ENCODE results near the gene SERINC3. TPM values are rescaled to one million over a fixed set of nuclear protein-coding genes. Genes with fewer than 3 reads are reported as not detected.

The SERINC3 gene
- polyA plus RNA-seq, 1 experiment = 333 TPM

GRCh38 chr20:44448753-44449546 is 72.9 kb downstream of the SERINC3 start:
- DNase-seq (ENCODE audit: low read depth) = no peak
- POLR2A ChIA-PET = no interaction called here
- Histone ChIP-seq H3K27me3 (ENCODE audit: control insufficient read depth, insufficient read depth, low read length) (0 out of 2 replicates have a peak, but pooled peaks cover 5% of the 10 kb centered on the region), H3K36me3 (ENCODE audit: control insufficient read depth, insufficient read depth, low read length) (no peaks in the 10 kb centered on the region), H3K4me3 (ENCODE audit: low read depth, low read length) (no peak overlapping the region)
- CTCF ChIA-PET = interaction anchor here (1.3 kb wide), 1 partner anchor 11 kb away, joined by 4 read pairs; no protein-coding TSS in a partner anchor
- 0 out of 2 replicates have a peak, but pooled peaks have one; percentile 29 for TF ChIP-seq CTCF (IDR thresholded peaks at IDR 0.05; ENCODE audit: insufficient read depth, low read depth, low read length)

- POLR2A ChIA-PET = no interaction called here
- Histone ChIP-seq H3K36me3 (ENCODE audit: control insufficient read depth, insufficient read depth, low read length) (no peaks in the 10 kb centered on the region), H3K27me3 (ENCODE audit: control insufficient read depth, insufficient read depth, low read length) (0 out of 2 replicates have a peak, but pooled peaks cover 6% of the 10 kb centered on the region), H3K4me3 (ENCODE audit: low read depth, low read length) (no peak overlapping the region)
- TF ChIP-seq CTCF (IDR thresholded peaks at IDR 0.05; ENCODE audit: insufficient read depth, low read depth, low read length) = no peak
- no peak for DNase-seq (ENCODE audit: low read depth)
- CTCF ChIA-PET = no interaction called here
Measured at GRCh38 chr20:44447827-44448419, 73.9 kb downstream of the SERINC3 start.

Small RNA genes lying within 50 kb of the gene (small RNA-seq; reads per million reads assigned to genes)
- gene RPL37AP1 (ENCODE audit: insufficient read length, low read depth, low replicate concordance) = not detected

Other genes starting within 250 kb of the SERINC3 start
- 3.8 and 6.7 TPM in 2 replicates for gene FITM2, start 210.9 kb downstream of the SERINC3 start, polyA plus RNA-seq (2011; rRNA removed)
- gene R3HDML, start 185.0 kb downstream of the SERINC3 start, polyA plus RNA-seq (2011; rRNA removed) = not detected in 2 replicates
- 0.04 TPM in 1 of 2 replicates, not detected in the other for gene HNF4A, start 166.4 kb downstream of the SERINC3 start, polyA plus RNA-seq (2011; rRNA removed)
- gene TTPAL, start 46.2 kb downstream of the SERINC3 start, polyA plus RNA-seq (2011; rRNA removed) = 9.4 and 13.8 TPM in 2 replicates
- 130 and 186 TPM in 2 replicates for gene PKIG, start 60.5 kb upstream of the SERINC3 start, polyA plus RNA-seq (2011; rRNA removed)
- 18.7 and 24.7 TPM in 2 replicates for gene ADA, start 129.6 kb upstream of the SERINC3 start, polyA plus RNA-seq (2011; rRNA removed)
- gene CCN5, start 193.3 kb upstream of the SERINC3 start, polyA plus RNA-seq (2011; rRNA removed) = 0.91 and 2.0 TPM in 2 replicates
- gene KCNK15, start 223.8 kb upstream of the SERINC3 start, polyA plus RNA-seq (2011; rRNA removed) = 0.58 and 0.82 TPM in 2 replicates